Measurements from ENCODE around the gene IP6K2. TPM values are rescaled to one million over a fixed set of nuclear protein-coding genes. Genes with fewer than 3 reads are reported as not detected.
"Not testable (repeated sequence)": the region's sequence is repeated elsewhere in the genome, so short reads cannot be mapped to it uniquely, and the experiment has no call there.

The IP6K2 gene
- total and polyA plus RNA-seq, 5 donors from 2014 or later = 54.0 to 107 (median 55.9) TPM

GRCh38 chr3:48738926-48739616 lies 22.1 kb upstream of the IP6K2 start:
- ATAC-seq (ENCODE audit: low read depth in 2 of 2) (no peak), DNase-seq (no peak)
- Histone ChIP-seq H3K36me3 (ENCODE audit: control insufficient read depth, insufficient read depth, low read length) (no peaks in the 10 kb centered on the region), H3K27me3 (ENCODE audit: control insufficient read depth, insufficient read depth, low read length) (no peaks in the 10 kb centered on the region), H3K4me3 (ENCODE audit: low read depth, low read length) (no peak overlapping the region), H3K9me3 (ENCODE audit: control insufficient read depth in 2 of 2, low read length in 2 of 2) (no peaks in the 10 kb centered on the region), H3K27ac (ENCODE audit: insufficient read depth, low read length, poor library complexity, severe bottlenecking) (no peak overlapping the region), H3K4me1 (ENCODE audit: control insufficient read depth, insufficient read depth, low read length, poor library complexity, severe bottlenecking) (peaks cover 5% of the 10 kb centered on the region)
- Mint-ChIP-seq H3K9me3 (no peaks in the 10 kb centered on the region), H3K4me1 (peaks cover 0 to 5% (median 2%) of the 10 kb centered on the region in 4 donors), H3K4me3 (no peak overlapping the region), H3K36me3 (peaks cover 3% of the 10 kb centered on the region), H3K27ac (no peak overlapping the region), H3K27me3 (no peaks in the 10 kb centered on the region)

DNA sequence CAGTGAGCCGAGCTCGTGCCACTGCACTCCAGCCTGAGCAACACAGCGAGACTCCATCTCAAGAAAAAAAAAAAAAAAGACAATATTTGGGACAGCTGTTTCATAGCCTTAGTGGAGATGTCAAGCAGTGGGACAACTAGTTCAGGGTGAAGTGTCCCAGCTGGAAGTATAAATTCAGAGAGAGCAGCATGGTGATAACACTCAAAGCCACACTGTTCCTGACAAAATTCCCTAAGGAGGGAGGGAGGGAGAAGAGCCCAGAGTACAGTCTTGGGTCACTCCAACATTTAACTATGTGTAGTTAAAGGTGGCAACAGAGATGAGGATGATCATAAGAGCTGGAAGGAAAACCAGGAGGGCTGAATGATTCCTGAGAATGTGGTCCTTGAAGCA lies 21.1 kb upstream of the IP6K2 start:
- Mint-ChIP-seq H3K27me3 (no peaks in the 10 kb centered on the region), H3K27ac (peak overlapping the region in 1 of 3 donors; percentile 74), H3K36me3 (no peaks in the 10 kb centered on the region), H3K4me1 (peaks cover 0 to 5% (median 2%) of the 10 kb centered on the region in 4 donors), H3K4me3 (peak overlapping the region in 1 of 4 donors; percentile 68), H3K9me3 (no peaks in the 10 kb centered on the region)
- DNase-seq (no peak), ATAC-seq (ENCODE audit: low read depth in 2 of 2) (no peak)
- Histone ChIP-seq H3K27me3 (ENCODE audit: control insufficient read depth, insufficient read depth, low read length) (no peaks in the 10 kb centered on the region), H3K9me3 (ENCODE audit: control insufficient read depth in 2 of 2, low read length in 2 of 2) (no peaks in the 10 kb centered on the region), H3K36me3 (ENCODE audit: control insufficient read depth, insufficient read depth, low read length) (no peaks in the 10 kb centered on the region), H3K4me1 (ENCODE audit: control insufficient read depth, insufficient read depth, low read length, poor library complexity, severe bottlenecking) (peaks cover 5% of the 10 kb centered on the region), H3K4me3 (ENCODE audit: low read depth, low read length) (no peak overlapping the region), H3K27ac (ENCODE audit: insufficient read depth, low read length, poor library complexity, severe bottlenecking) (no peak overlapping the region)

DNA sequence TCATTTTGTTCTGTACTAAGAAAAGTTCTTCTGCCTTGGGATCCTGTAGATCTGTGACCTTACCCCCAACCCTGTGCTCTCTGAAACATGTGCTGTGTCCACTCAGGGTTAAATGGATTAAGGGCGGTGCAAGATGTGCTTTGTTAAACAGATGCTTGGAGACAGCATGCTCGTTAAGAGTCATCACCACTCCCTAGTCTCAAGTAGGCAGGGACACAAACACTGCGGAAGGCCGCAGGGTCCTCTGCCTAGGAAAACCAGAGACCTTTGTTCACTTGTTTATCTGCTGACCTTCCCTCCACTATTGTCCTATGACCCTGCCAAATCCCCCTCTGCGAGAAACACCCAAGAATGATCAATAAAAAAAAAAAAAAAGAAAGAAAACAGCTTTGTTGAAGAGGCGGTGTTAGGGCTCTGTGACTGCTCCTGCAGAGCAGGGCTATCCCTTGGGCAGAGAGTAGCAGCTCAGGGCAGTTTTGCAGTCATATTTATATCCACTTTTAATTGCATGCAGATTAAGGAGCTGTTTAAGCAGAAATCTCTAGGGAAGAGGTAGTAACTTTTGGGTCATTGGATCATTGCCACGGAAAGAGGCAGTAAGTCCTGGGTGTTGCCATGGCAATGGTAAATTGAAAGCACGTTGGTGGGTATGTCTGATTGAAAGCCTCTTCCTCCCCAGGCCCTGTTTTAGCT lies 18.2 kb upstream of the IP6K2 start:
- not testable (repeated sequence) for H3K27ac ChIP-seq (ENCODE audit: insufficient read depth, low read length, poor library complexity, severe bottlenecking); H3K27ac Mint-ChIP-seq; H3K4me1 Mint-ChIP-seq; H3K27me3 ChIP-seq (ENCODE audit: control insufficient read depth, insufficient read depth, low read length); H3K4me3 ChIP-seq (ENCODE audit: low read depth, low read length); H3K9me3 Mint-ChIP-seq; DNase-seq; H3K36me3 ChIP-seq (ENCODE audit: control insufficient read depth, insufficient read depth, low read length); H3K36me3 Mint-ChIP-seq; H3K27me3 Mint-ChIP-seq; ATAC-seq (ENCODE audit: low read depth in 2 of 2); H3K4me1 ChIP-seq (ENCODE audit: control insufficient read depth, insufficient read depth, low read length, poor library complexity, severe bottlenecking); H3K9me3 ChIP-seq (ENCODE audit: control insufficient read depth in 2 of 2, low read length in 2 of 2); H3K4me3 Mint-ChIP-seq

DNA sequence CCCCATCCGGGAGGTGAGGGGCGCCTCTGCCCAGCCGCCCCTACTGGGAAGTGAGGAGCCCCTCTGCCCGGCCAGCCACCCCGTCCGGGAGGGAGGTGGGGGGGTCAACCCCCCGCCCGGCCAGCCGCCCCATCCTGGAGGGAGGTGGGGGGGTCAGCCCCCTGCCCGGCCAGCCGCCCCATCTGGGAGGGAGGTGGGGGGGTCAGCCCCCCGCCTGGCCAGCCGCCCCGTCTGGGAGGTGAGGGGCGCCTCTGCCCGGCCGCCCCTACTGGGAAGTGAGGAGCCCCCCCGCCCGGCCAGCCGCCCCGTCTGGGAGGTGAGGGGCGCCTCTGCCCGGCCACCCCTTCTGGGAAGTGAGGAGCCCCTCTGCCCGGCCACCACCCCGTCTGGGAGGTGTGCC lies 17.5 kb upstream of the IP6K2 start:
- not testable (repeated sequence) for H3K9me3 ChIP-seq (ENCODE audit: control insufficient read depth in 2 of 2, low read length in 2 of 2)

GRCh38 chr3:48733752-48734518 lies 16.9 kb upstream of the IP6K2 start:
- H3K4me1 ChIP-seq (ENCODE audit: control insufficient read depth, insufficient read depth, low read length, poor library complexity, severe bottlenecking); ATAC-seq (ENCODE audit: low read depth in 2 of 2); H3K27ac ChIP-seq (ENCODE audit: insufficient read depth, low read length, poor library complexity, severe bottlenecking); H3K4me3 ChIP-seq (ENCODE audit: low read depth, low read length); H3K27ac Mint-ChIP-seq; H3K9me3 Mint-ChIP-seq; H3K4me3 Mint-ChIP-seq; H3K9me3 ChIP-seq (ENCODE audit: control insufficient read depth in 2 of 2, low read length in 2 of 2); H3K4me1 Mint-ChIP-seq; H3K36me3 ChIP-seq (ENCODE audit: control insufficient read depth, insufficient read depth, low read length); H3K27me3 ChIP-seq (ENCODE audit: control insufficient read depth, insufficient read depth, low read length); H3K36me3 Mint-ChIP-seq; H3K27me3 Mint-ChIP-seq; DNase-seq: not testable (repeated sequence)

More for the DNA sequence above, 17.5 kb upstream of the IP6K2 start:
- not testable (repeated sequence) for H3K27me3 ChIP-seq (ENCODE audit: control insufficient read depth, insufficient read depth, low read length); H3K4me1 Mint-ChIP-seq; H3K36me3 Mint-ChIP-seq; H3K27ac ChIP-seq (ENCODE audit: insufficient read depth, low read length, poor library complexity, severe bottlenecking); ATAC-seq (ENCODE audit: low read depth in 2 of 2); H3K9me3 Mint-ChIP-seq; H3K4me1 ChIP-seq (ENCODE audit: control insufficient read depth, insufficient read depth, low read length, poor library complexity, severe bottlenecking); H3K36me3 ChIP-seq (ENCODE audit: control insufficient read depth, insufficient read depth, low read length); H3K27ac Mint-ChIP-seq; H3K27me3 Mint-ChIP-seq; DNase-seq; H3K4me3 Mint-ChIP-seq; H3K4me3 ChIP-seq (ENCODE audit: low read depth, low read length)

- Mint-ChIP-seq H3K27ac (no peak overlapping the region), H3K36me3 (no peaks in the 10 kb centered on the region), H3K27me3 (peaks cover 4% of the 10 kb centered on the region), H3K9me3 (peaks cover 0 to 4% (median 0%) of the 10 kb centered on the region in 7 donors), H3K4me1 (no peaks in the 10 kb centered on the region), H3K4me3 (no peak overlapping the region)
- H3K36me3 ChIP-seq (ENCODE audit: control insufficient read depth, insufficient read depth, low read length) = no peaks in the 10 kb centered on the region
- H3K27ac ChIP-seq (ENCODE audit: insufficient read depth, low read length, poor library complexity, severe bottlenecking) = no peak overlapping the region
- no peaks in the 10 kb centered on the region for H3K9me3 ChIP-seq (ENCODE audit: control insufficient read depth in 2 of 2, low read length in 2 of 2)
- no peaks in the 10 kb centered on the region for H3K27me3 ChIP-seq (ENCODE audit: control insufficient read depth, insufficient read depth, low read length)
- H3K4me1 ChIP-seq (ENCODE audit: control insufficient read depth, insufficient read depth, low read length, poor library complexity, severe bottlenecking) = no peaks in the 10 kb centered on the region
- no peak for DNase-seq
- ATAC-seq (ENCODE audit: low read depth in 2 of 2) = no peak
- no peak overlapping the region for H3K4me3 ChIP-seq (ENCODE audit: low read depth, low read length)
These were observed 10.5 kb upstream of the IP6K2 start for GRCh38 chr3:48727511-48727910.

- not testable (repeated sequence) for H3K4me1 Mint-ChIP-seq; DNase-seq; H3K4me3 Mint-ChIP-seq; H3K27ac Mint-ChIP-seq; H3K9me3 ChIP-seq (ENCODE audit: control insufficient read depth in 2 of 2, low read length in 2 of 2); H3K4me1 ChIP-seq (ENCODE audit: control insufficient read depth, insufficient read depth, low read length, poor library complexity, severe bottlenecking); H3K9me3 Mint-ChIP-seq; H3K36me3 ChIP-seq (ENCODE audit: control insufficient read depth, insufficient read depth, low read length); H3K27ac ChIP-seq (ENCODE audit: insufficient read depth, low read length, poor library complexity, severe bottlenecking); H3K27me3 Mint-ChIP-seq; ATAC-seq (ENCODE audit: low read depth in 2 of 2); H3K36me3 Mint-ChIP-seq; H3K4me3 ChIP-seq (ENCODE audit: low read depth, low read length); H3K27me3 ChIP-seq (ENCODE audit: control insufficient read depth, insufficient read depth, low read length)
These were observed 8.3 kb upstream of the IP6K2 start for GRCh38 chr3:48725185-48725855.

All from CD4-positive, CD25-positive, alpha-beta regulatory T cell (primary cell).